ENCODE results near the gene FNDC3A.

Gene FNDC3A, protein sequence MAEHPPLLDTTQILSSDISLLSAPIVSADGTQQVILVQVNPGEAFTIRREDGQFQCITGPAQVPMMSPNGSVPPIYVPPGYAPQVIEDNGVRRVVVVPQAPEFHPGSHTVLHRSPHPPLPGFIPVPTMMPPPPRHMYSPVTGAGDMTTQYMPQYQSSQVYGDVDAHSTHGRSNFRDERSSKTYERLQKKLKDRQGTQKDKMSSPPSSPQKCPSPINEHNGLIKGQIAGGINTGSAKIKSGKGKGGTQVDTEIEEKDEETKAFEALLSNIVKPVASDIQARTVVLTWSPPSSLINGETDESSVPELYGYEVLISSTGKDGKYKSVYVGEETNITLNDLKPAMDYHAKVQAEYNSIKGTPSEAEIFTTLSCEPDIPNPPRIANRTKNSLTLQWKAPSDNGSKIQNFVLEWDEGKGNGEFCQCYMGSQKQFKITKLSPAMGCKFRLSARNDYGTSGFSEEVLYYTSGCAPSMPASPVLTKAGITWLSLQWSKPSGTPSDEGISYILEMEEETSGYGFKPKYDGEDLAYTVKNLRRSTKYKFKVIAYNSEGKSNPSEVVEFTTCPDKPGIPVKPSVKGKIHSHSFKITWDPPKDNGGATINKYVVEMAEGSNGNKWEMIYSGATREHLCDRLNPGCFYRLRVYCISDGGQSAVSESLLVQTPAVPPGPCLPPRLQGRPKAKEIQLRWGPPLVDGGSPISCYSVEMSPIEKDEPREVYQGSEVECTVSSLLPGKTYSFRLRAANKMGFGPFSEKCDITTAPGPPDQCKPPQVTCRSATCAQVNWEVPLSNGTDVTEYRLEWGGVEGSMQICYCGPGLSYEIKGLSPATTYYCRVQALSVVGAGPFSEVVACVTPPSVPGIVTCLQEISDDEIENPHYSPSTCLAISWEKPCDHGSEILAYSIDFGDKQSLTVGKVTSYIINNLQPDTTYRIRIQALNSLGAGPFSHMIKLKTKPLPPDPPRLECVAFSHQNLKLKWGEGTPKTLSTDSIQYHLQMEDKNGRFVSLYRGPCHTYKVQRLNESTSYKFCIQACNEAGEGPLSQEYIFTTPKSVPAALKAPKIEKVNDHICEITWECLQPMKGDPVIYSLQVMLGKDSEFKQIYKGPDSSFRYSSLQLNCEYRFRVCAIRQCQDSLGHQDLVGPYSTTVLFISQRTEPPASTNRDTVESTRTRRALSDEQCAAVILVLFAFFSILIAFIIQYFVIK

DNA sequence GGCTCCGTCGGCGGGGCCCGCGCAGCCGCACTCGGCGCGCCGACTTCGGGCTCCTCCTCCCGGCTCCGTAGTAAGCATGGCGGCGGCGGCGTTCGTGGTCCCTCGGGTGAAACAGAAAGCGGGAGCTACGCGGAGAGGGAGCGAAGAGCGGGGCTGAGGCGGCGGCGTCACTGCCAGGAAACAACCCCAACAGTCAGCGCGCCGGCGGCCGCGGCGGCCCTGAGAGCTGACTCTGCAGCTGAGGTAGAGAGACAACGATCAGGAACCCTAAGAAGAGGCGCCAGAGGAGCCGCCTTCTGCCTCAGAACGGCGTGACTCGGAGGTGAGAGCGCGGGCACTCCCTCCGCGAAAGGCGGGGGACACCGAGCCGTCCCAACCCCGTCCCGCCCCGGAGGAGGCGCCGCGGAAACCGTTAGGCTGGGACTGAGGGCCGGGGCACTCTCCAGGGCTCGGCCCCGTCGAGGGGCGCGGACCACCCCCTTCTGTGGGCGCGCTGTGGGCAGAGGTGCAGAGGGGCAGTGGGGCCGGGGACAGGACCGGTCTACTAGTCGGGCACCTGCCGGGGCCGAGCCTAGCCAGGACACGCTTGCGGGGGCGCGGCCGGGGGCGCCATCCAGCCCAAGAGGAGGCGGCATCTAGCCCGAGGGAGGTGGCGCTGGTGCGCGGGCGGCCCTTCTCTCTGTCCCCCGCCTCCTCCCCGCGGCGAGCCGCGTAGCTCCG, at the start of gene FNDC3A:
FNDC3A (plus strand) TSS at position 57 of the 720 bp plus-strand sequence. CDS start 30,279 bp downstream, outside the sequence.
- peak; percentile 87 for DNase-seq

DNA sequence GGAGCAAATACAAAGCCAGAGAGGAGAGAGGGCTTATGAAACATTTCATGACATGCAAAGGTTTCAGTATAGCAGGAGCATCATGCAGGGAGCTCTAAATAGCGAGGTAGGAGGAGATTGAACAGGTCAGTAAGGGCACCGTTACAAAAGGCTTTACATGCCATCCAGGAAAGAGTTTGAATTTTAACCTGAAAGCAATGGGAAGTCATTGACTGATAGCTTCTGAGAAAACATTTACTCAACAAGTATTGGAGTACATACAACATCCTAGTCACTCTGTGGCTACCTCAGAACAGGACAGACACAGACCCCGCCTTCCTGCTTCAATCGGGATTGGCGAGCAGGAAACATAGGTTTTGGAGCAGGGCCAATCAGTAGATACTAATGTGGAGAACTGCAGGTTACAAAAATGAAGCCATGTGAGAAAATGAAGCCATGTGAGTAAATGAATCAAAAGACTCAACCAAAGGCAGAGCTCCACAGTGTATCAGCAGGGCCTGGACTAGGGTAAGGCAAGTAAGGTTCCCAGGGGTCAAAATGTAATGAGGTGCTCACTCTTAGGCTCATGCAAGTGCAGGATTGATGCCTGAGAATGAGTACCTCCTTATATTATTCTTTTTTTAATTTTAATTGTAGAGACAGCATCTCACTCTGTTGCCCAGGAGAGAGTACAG, 46.8 kb upstream of the FNDC3A start:
- no peak for DNase-seq

- DNase-seq = no peak
Observed at GRCh38 chr13:48930918-48931317, 44.8 kb upstream of the FNDC3A start.

DNA sequence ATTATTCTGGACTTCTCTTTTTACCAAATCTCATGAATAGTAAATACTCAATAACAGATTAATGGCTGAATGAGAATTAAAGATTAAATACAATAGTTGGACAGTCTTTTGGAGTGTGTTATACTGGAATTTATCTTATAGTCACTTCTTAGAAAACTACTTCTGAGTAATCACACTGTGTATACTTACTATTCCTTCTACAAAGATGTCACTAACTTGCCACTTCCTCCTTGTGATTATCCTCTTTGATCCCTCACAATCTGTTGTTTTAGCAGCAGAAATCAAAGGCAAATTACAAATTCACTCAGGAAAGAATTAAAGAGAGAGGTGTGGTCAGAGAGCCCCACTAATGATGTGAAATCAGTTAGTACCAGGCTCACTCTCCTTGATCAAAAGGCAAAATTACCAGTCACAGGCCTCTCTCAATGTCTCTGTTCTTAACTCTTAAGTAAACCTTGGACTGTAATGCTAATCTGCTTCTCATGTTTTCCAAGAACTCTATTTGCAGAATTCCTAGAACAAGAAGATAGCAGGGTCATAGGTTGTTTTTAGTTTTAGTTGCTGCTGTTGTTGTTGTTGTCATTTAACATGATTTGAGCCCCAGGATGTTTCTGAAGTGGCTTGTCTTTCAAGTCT, 37.3 kb upstream of the FNDC3A start:
- no peak for DNase-seq

GRCh38 chr13:48939728-48940127, 36.0 kb upstream of the FNDC3A start:
- DNase-seq = no peak

GRCh38 chr13:48942131-48942530, 33.6 kb upstream of the FNDC3A start:
- peak; percentile 54 for DNase-seq

DNA sequence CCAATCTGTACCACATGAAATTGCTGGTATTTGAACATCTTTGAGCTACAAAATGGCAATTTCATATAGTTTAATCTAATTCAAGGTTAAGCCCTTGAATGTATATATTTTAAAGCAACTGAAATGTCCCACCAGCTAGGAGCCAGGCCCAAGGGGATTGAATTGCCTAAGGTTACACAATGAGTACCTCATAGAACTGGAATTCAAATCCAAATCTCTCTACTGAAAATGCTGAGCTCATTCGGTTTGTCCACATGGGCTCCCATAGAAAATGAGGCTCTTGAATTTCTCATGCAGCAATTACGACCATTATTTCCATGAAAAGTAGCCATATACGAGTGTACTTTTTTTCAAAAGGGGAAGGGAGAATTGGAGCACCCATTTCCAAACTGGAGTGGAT, 31.5 kb upstream of the FNDC3A start:
- no peak for DNase-seq

GRCh38 chr13:48945626-48946025, 30.1 kb upstream of the FNDC3A start:
- no peak for DNase-seq

DNA sequence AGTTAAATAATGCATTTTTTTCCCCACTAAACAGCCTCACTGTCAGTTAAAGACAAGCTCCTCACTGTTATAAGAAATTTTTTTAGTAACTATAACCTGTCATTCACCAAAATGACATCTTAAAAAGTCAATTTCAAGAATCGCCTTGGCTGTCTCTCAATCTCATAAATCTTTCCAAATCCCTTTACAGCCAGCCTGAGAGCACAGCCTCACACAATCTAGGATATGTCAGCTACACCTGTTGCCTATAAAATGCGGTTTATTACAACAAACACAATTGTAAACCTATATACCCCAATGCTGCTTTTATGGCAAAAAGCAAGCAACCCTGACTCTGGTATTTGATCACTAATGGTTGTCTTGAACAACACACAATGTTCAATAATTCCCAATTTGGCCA, 29.5 kb upstream of the FNDC3A start:
- DNase-seq = no peak

- no peak for DNase-seq
Observed at GRCh38 chr13:48949566-48950500, 25.9 kb upstream of the FNDC3A start.

DNA sequence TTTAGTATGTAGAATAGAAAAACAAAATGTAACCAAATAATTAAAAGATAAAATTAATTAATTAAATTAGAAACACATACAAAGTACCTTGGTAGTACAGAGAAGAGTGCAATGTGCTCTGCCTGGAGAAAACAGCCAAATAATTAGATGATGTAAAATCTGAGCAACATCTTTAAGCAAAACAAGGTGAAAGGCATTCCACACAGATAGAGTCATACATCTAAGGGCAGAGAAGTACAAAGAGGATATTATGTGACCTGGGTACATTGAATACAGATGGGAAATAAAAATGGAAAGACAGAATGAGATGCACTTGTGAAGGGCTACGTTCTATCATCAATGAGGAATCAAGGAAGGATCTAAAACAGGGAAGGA, 25.2 kb upstream of the FNDC3A start:
- DNase-seq = no peak

DNA sequence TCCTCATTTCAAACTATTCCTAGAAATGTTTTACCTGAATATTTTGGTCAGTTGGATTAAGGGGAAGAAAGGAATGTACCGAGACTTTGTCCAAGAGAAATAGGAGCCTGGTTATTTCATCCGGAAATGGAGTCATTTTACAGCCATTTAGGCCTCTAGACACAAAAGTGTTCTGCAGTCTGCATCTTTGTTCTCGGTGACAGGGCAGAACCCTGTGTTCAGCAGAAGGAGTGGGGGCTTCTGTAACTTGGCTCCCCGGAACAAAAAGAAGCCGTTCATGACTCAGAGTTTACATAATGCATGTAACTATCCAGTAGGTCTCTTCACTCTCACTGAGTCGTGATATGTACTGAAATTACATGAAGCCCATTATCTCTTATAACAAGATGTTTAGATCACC, 21.6 kb upstream of the FNDC3A start:
- DNase-seq = no peak

GRCh38 chr13:48955536-48955935, 20.2 kb upstream of the FNDC3A start:
- DNase-seq = no peak

GRCh38 chr13:48961379-48961778, 14.3 kb upstream of the FNDC3A start:
- no peak for DNase-seq

DNA sequence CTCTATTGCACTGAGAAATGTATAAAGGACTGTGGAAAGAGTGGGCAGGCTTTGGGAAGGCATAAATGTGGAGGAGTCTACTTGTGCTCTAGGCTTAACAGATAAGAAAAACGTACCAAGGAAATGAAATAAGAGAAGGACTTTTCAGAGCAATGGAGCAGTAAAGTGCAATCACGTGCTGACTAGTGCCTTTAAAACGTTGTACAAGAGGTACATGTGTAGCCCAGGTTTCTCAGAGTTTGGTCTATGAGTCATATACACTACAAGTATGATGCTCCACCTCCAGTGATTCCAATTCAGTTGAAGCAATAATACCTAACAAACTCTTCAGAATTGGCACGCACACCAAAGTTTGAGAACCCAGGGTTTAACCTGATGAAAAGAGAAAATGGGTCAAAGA, 13.4 kb upstream of the FNDC3A start:
- DNase-seq = no peak

GRCh38 chr13:48965736-48966135, 10.0 kb upstream of the FNDC3A start:
- DNase-seq = no peak

DNA sequence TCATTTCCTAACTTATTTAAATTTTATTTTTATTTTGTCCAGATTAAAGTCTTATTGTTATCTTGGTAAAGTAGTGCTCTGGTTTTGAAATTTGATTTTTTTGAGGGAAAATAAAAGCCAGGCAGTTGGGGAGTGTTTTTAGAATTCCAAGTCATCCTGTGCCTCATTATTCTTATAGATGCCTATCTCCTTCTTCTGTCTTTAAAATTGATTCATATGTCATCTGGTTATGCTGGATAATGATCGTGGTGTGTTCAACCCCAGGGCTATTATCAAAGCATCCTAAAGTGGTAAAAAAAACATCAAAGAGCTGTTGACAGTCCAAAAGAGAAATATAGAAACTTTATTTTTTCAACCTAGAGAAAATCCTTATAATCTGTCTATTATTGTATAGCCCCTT, 6.0 kb upstream of the FNDC3A start:
- no peak for DNase-seq

- DNase-seq = no peak
Observed at GRCh38 chr13:48973845-48974431, 1.8 kb upstream of the FNDC3A start.

DNA sequence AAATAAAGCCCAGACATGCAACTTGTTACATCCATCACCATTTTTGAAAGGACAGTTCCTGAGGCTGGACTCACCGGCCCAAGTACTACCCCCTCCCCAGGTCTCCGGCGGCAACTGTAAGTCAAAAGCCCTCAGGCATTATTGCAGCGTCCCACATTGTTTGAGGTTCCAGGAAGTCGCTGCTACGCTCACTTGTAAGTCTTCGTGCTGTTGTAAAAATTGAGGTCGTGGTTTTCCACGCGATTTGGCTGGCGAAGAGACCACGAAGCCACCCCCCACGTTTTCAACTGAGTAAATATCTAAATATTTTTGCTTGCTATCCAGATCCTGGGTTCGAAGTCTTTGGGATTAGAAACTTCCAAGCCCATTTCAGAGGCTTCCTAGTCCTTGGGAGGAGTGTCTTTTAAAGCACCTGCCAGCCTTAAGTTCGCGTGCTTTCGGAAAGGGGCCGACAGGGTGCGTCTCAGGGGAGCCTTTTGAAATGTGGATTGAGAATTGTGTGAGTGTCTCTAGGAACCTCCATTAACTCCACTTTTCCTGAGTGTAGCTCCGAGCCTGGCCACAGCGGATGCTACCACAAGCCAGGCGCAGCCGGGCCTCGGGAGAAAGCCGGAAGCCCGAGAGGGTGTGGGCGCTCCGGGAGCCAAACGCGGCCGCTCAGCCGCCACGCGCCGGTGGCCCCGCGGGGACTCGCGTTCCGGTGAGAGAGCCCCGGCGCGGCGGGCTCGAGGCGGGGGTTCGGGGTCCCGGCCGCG, 434 bp upstream of the FNDC3A start:
- DNase-seq = peak; percentile 59

All from HCEC 1CT (cell line).